ENCODE results near the gene THADA.

THADA gene

GRCh38 chr2:43259512-43259911, 336.3 kb downstream of the THADA start:
- no peak for TF ChIP-seq CTCF (conservative IDR thresholded peaks at IDR 0.05; ENCODE audit: low read depth, low read length)
- DNase-seq (ENCODE audit: low read depth) = no peak
- no peak overlapping the region for H3K4me3 ChIP-seq (ENCODE audit: low read length)

DNA sequence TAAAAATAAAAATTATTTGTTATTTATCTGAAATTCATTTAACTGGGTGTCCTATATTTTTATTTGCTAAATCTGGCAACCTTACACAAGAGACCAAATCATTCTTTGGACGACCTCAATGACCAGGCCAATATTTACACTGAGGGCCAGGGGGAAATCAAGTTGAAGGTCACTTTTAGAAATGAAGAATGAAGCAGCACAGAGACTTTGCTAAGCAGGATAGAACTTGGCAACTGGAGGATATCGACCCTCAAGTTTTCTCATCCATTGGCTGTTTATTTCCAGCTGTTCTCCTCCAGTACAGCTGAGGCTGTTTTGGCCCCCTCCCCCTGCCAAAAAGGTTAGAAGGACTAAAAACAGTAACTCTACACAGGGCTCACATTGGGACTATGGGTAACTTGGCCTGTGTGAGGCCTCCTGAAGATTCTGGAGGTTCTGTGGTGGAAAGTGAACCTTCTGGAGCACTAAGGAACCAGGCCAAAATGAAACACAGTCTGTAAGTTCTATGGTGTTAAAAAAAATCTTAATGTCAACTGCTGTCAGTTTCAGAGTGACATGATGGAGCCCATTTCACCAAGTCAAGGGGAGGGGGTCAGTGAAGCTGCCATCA, 337.2 kb downstream of the THADA start:
- no peak for TF ChIP-seq CTCF (conservative IDR thresholded peaks at IDR 0.05; ENCODE audit: low read depth, low read length)
- DNase-seq (ENCODE audit: low read depth) = no peak
- no peak overlapping the region for H3K4me3 ChIP-seq (ENCODE audit: low read length)

- no peak overlapping the region for H3K4me3 ChIP-seq (ENCODE audit: low read length)
- TF ChIP-seq CTCF (conservative IDR thresholded peaks at IDR 0.05; ENCODE audit: low read depth, low read length) = no peak
- peak; percentile 83 for DNase-seq (ENCODE audit: low read depth)
These were observed 340.4 kb downstream of the THADA start for GRCh38 chr2:43255296-43255910.

DNA sequence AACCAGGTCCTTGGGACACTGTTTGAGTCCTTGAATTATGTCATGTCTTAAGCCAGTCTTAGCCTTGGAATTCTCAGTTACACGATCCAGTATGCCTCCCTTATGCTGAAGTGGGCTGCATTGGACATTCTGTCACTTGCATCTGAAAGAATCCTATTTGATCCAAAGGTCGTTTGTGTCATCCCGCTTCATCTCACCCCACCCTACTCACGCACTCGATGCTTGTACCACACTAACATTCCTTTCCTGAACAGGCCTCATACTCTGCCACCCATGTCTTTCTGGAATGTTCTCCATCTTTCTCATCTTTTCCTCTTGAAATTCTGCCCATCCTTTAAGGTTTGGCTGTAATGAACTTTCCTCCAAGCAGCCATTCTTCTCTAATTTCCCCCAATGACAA, 341.5 kb downstream of the THADA start:
- no peak overlapping the region for H3K4me3 ChIP-seq (ENCODE audit: low read length)
- no peak for TF ChIP-seq CTCF (conservative IDR thresholded peaks at IDR 0.05; ENCODE audit: low read depth, low read length)
- DNase-seq (ENCODE audit: low read depth) = no peak

GRCh38 chr2:43251171-43251731, 344.6 kb downstream of the THADA start:
- no peak for TF ChIP-seq CTCF (conservative IDR thresholded peaks at IDR 0.05; ENCODE audit: low read depth, low read length)
- DNase-seq (ENCODE audit: low read depth) = no peak
- H3K4me3 ChIP-seq (ENCODE audit: low read length) = no peak overlapping the region

- H3K4me3 ChIP-seq (ENCODE audit: low read length) = no peak overlapping the region
- TF ChIP-seq CTCF (conservative IDR thresholded peaks at IDR 0.05; ENCODE audit: low read depth, low read length) = no peak
- DNase-seq (ENCODE audit: low read depth) = no peak
These were observed 345.8 kb downstream of the THADA start for GRCh38 chr2:43250015-43250414.

DNA sequence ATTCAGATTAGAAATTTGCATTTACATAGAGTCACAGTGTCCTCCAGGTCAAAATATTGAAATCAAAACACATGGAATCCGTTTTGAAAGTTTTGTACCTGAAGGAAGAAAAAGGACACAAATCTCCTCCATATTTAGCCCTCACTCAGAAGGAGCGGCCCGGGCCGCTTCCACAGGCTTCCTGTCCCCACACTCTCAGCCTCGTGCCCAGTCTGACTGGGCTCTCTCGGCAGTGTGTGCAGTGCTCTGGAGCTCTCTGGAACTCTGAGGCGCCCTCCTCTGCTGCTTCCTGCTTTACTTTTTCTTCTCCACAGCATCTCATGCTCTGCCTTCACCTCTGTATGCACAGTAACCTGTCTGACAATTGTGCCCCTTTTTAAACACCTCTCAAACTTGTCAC, 347.2 kb downstream of the THADA start:
- no peak overlapping the region for H3K4me3 ChIP-seq (ENCODE audit: low read length)
- DNase-seq (ENCODE audit: low read depth) = no peak
- no peak for TF ChIP-seq CTCF (conservative IDR thresholded peaks at IDR 0.05; ENCODE audit: low read depth, low read length)

Measured in retinal pigment epithelial cell (primary cell).